Duodenal mucosa (tissue), 2 donors: ENCODE data around the gene PDZD4.

Experiments
- H3K27ac ChIP-seq: one replicate; pipeline ENCODE4 v1.7.0; 2013; ENCODE audit warnings: low read depth, low read length
- H3K27me3 ChIP-seq, 2 donors: one replicate each; pipeline ENCODE4 v1.7.0; 2013; ENCODE audit warnings: low read length in 2 of 2, control low read depth in 1 of 2; ENCODE audit not compliant: insufficient read depth in 2 of 2, control insufficient read depth in 1 of 2
- H3K36me3 ChIP-seq, 2 donors: one replicate each; pipeline ENCODE4 v1.7.0; 2013; ENCODE audit warnings: low read length in 2 of 2, control low read depth in 1 of 2; ENCODE audit not compliant: insufficient read depth in 2 of 2, control insufficient read depth in 1 of 2
- H3K4me1 ChIP-seq, 2 donors: one replicate each; pipeline ENCODE4 v1.7.0; 2013; ENCODE audit warnings: low read length in 2 of 2, control low read depth in 1 of 2; ENCODE audit not compliant: insufficient read depth in 2 of 2, control insufficient read depth in 1 of 2
- H3K4me3 ChIP-seq, 2 donors: one replicate each; pipeline ENCODE4 v1.7.0; 2013; ENCODE audit warnings: low read length in 2 of 2, low read depth in 1 of 2
- H3K9ac ChIP-seq, 2 donors: one replicate each; pipeline ENCODE4 v1.7.0; 2013; ENCODE audit warnings: low read length in 2 of 2, low read depth in 1 of 2
- H3K9me3 ChIP-seq, 2 donors: one replicate each; pipeline ENCODE4 v1.7.0; 2013; ENCODE audit warnings: low read length in 2 of 2, control low read depth in 1 of 2; ENCODE audit not compliant: control insufficient read depth in 1 of 2

The PDZD4 gene

GRCh38 chrX:153832728-153833127 lies 2.4 kb upstream of the PDZD4 start:
- Histone ChIP-seq H3K4me1 (peaks cover 0 to 8% of the 10 kb centered on the region in 2 donors), H3K9ac (no peak overlapping the region), H3K4me3 (no peak overlapping the region), H3K27ac (no peak overlapping the region), H3K27me3 (peaks cover 0 to 9% of the 10 kb centered on the region in 2 donors), H3K36me3 (no peaks in the 10 kb centered on the region), H3K9me3 (no peaks in the 10 kb centered on the region)

GRCh38 chrX:153831429-153832150 lies 1.2 kb upstream of the PDZD4 start:
- no peak overlapping the region for H3K27ac ChIP-seq
- H3K9ac ChIP-seq, result no peak overlapping the region
- H3K27me3 ChIP-seq, result peaks cover 0 to 11% of the 10 kb centered on the region in 2 donors
- no peak overlapping the region for H3K4me3 ChIP-seq
- H3K9me3 ChIP-seq, result no peaks in the 10 kb centered on the region
- H3K4me1 ChIP-seq, result peaks cover 0 to 8% of the 10 kb centered on the region in 2 donors
- no peaks in the 10 kb centered on the region for H3K36me3 ChIP-seq

- Histone ChIP-seq H3K9me3 (no peaks in the 10 kb centered on the region), H3K4me3 (no peak overlapping the region), H3K9ac (no peak overlapping the region), H3K27me3 (peaks cover 0 to 11% of the 10 kb centered on the region in 2 donors), H3K4me1 (peaks cover 0 to 8% of the 10 kb centered on the region in 2 donors), H3K36me3 (no peaks in the 10 kb centered on the region), H3K27ac (no peak overlapping the region)
Observed at GRCh38 chrX:153830640-153831428, 490 bp upstream of the PDZD4 start.

GRCh38 chrX:153829549-153829798 lies 870 bp downstream of the PDZD4 start:
- H3K27me3 ChIP-seq, result peaks cover 0 to 14% of the 10 kb centered on the region in 2 donors
- H3K4me3 ChIP-seq, result peak overlapping the region in 1 of 2 donors; percentile 29
- no peak overlapping the region for H3K9ac ChIP-seq
- H3K27ac ChIP-seq, result no peak overlapping the region
- H3K36me3 ChIP-seq, result no peaks in the 10 kb centered on the region
- peaks cover 0 to 8% of the 10 kb centered on the region in 2 donors for H3K4me1 ChIP-seq
- H3K9me3 ChIP-seq, result no peaks in the 10 kb centered on the region

- H3K4me3 ChIP-seq, result peak overlapping the region in 1 of 2 donors; percentile 29
- H3K36me3 ChIP-seq, result no peaks in the 10 kb centered on the region
- H3K4me1 ChIP-seq, result peaks cover 0 to 8% of the 10 kb centered on the region in 2 donors
- H3K9ac ChIP-seq, result no peak overlapping the region
- H3K9me3 ChIP-seq, result no peaks in the 10 kb centered on the region
- H3K27ac ChIP-seq, result no peak overlapping the region
- peaks cover 0 to 14% of the 10 kb centered on the region in 2 donors for H3K27me3 ChIP-seq
Observed at GRCh38 chrX:153828723-153829548, 1.4 kb downstream of the PDZD4 start.

- Histone ChIP-seq H3K27me3 (peaks cover 0 to 14% of the 10 kb centered on the region in 2 donors), H3K36me3 (no peaks in the 10 kb centered on the region), H3K9me3 (no peaks in the 10 kb centered on the region), H3K4me1 (peaks cover 0 to 8% of the 10 kb centered on the region in 2 donors), H3K27ac (no peak overlapping the region), H3K4me3 (no peak overlapping the region), H3K9ac (no peak overlapping the region)
Observed at GRCh38 chrX:153828308-153828707, 2.0 kb downstream of the PDZD4 start.

- Histone ChIP-seq H3K4me3 (no peak overlapping the region), H3K27me3 (peaks cover 0 to 14% of the 10 kb centered on the region in 2 donors), H3K36me3 (no peaks in the 10 kb centered on the region), H3K9me3 (no peaks in the 10 kb centered on the region), H3K9ac (no peak overlapping the region), H3K27ac (no peak overlapping the region), H3K4me1 (peaks cover 0 to 8% of the 10 kb centered on the region in 2 donors)
Observed at GRCh38 chrX:153827903-153828302, 2.4 kb downstream of the PDZD4 start.

- Histone ChIP-seq H3K27me3 (peaks cover 0 to 12% of the 10 kb centered on the region in 2 donors), H3K9ac (no peak overlapping the region), H3K9me3 (no peaks in the 10 kb centered on the region), H3K4me3 (no peak overlapping the region), H3K36me3 (no peaks in the 10 kb centered on the region), H3K27ac (no peak overlapping the region), H3K4me1 (peaks cover 0 to 8% of the 10 kb centered on the region in 2 donors)
Observed at GRCh38 chrX:153827016-153827415, 3.3 kb downstream of the PDZD4 start.

GRCh38 chrX:153825042-153825441 lies 5.3 kb downstream of the PDZD4 start:
- H3K9me3 ChIP-seq, result no peaks in the 10 kb centered on the region
- no peak overlapping the region for H3K4me3 ChIP-seq
- H3K9ac ChIP-seq, result no peak overlapping the region
- H3K27me3 ChIP-seq, result peaks cover 0 to 8% of the 10 kb centered on the region in 2 donors
- H3K27ac ChIP-seq, result no peak overlapping the region
- no peaks in the 10 kb centered on the region for H3K36me3 ChIP-seq
- H3K4me1 ChIP-seq, result peaks cover 0 to 8% of the 10 kb centered on the region in 2 donors

GRCh38 chrX:153824348-153824747 lies 6.0 kb downstream of the PDZD4 start:
- H3K9me3 ChIP-seq, result no peaks in the 10 kb centered on the region
- H3K9ac ChIP-seq, result no peak overlapping the region
- H3K4me3 ChIP-seq, result no peak overlapping the region
- H3K27me3 ChIP-seq, result peaks cover 0 to 8% of the 10 kb centered on the region in 2 donors
- no peaks in the 10 kb centered on the region for H3K36me3 ChIP-seq
- H3K4me1 ChIP-seq, result peaks cover 0 to 8% of the 10 kb centered on the region in 2 donors
- H3K27ac ChIP-seq, result no peak overlapping the region
